Placental pericyte (primary cell): ENCODE results near the gene CCDC18. TPM values are rescaled to one million over a fixed set of nuclear protein-coding genes. Genes with fewer than 3 reads are reported as not detected.

Experiments used
- small RNA-seq: library from RNA; depleted of rRNA; stranded (forward); fragments of <200 nt; gene quantifications from one replicate; pipeline ENCODE3, GENCODE V24; 2012; ENCODE audit warnings: low replicate concordance
- total RNA-seq: library from RNA; depleted of rRNA; stranded (reverse); fragments of >200 nt; gene quantifications from 2 replicates; pipeline ENCODE4 v1.2.3, GENCODE V29; 2012

CCDC18 gene, protein sequence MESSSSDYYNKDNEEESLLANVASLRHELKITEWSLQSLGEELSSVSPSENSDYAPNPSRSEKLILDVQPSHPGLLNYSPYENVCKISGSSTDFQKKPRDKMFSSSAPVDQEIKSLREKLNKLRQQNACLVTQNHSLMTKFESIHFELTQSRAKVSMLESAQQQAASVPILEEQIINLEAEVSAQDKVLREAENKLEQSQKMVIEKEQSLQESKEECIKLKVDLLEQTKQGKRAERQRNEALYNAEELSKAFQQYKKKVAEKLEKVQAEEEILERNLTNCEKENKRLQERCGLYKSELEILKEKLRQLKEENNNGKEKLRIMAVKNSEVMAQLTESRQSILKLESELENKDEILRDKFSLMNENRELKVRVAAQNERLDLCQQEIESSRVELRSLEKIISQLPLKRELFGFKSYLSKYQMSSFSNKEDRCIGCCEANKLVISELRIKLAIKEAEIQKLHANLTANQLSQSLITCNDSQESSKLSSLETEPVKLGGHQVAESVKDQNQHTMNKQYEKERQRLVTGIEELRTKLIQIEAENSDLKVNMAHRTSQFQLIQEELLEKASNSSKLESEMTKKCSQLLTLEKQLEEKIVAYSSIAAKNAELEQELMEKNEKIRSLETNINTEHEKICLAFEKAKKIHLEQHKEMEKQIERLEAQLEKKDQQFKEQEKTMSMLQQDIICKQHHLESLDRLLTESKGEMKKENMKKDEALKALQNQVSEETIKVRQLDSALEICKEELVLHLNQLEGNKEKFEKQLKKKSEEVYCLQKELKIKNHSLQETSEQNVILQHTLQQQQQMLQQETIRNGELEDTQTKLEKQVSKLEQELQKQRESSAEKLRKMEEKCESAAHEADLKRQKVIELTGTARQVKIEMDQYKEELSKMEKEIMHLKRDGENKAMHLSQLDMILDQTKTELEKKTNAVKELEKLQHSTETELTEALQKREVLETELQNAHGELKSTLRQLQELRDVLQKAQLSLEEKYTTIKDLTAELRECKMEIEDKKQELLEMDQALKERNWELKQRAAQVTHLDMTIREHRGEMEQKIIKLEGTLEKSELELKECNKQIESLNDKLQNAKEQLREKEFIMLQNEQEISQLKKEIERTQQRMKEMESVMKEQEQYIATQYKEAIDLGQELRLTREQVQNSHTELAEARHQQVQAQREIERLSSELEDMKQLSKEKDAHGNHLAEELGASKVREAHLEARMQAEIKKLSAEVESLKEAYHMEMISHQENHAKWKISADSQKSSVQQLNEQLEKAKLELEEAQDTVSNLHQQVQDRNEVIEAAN (N-terminal part only)
- 6.3 and 20.8 TPM in 2 replicates for total RNA-seq

DNA sequence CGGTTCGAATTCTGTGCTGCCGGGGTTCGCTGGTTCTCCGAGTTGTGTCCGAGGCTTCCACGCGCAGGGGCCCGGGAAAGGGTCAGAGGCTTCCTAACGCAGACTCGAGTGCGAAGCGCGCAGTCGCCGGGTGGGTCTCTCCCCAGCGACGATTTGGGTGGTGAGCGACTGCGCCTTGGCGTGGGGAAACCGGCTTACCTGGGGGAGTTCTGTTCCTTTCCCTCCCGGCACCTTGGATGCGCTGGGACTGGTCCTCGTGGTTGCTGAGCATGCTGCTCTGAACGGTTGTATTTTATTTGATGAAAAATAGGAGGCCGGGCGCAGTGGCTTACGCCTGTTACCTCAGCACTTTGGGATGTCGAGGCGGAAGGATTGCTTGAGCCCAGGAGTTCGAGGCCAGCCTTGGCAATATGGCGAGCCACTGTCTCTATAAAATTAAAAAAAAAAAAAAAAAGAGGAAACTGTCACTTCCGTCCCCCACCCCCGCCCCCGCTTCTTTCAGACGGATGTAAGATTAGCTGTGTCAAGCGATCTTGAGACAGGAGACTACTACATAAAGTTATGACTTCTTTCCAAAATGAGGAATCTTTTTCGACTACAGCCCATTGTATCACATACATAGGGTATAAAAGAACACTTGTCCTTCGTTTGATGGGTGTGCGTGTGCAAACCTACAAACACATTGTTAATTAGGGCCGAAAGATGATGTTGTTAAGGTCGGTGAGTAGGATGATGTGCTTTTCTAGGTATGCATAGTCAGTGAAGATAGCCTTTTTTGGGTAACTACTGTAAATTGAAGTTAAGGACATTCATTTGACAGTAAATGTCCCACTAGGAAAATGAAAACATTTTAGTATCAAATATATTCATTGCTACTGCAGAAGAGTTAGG, at the start of gene CCDC18:
TSS of gene CCDC18 (plus strand) at position 2 of the 891 bp plus-strand sequence. CDS start 2,638 bp downstream, outside the sequence.

DNA sequence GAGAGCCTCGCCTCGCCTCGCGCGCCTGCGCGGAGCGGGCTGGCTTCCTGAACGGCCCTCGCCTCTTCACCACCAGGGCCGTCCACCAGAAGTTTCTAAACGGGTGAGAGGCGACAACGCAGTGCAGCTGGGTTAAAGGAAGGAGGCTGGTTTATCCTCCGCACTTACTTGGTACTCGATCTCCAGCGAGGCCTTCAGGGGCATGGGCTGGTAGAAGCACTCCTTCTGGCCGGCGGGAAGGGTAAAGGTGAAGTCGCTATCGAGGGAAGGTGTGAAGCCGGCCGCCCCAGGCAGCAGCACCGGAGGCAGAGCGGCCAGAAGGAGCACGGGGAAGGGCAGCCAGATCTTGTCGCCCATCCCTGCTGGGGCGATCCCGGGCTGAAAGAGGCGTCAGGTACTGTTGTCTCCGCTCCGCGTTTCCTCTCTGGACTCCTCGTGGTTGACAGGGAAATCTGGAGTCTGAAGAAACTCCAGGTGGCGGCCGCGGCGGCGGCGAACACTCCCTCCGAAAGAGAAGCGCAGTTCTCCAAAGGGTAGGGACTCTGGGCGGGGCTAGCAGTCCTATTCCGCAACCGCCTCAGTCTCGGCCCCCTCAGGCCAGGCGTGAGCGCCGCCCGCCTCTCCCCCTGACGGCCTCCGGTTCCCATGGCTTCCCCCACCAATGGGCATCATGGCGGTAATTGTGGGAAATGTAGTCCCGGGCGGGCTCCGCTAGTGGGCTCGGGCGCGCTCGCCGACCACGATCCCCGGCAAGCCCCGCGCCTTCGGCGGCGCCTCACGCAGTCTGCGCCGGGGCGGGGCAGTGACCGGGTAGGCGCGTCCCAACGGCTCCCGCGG, 420 bp upstream of the CCDC18 start, which contains the start of gene TMED5:
TSS of gene TMED5 (minus strand) at position 528 of the 837 bp plus-strand sequence. CDS start at position 357, 171 bp downstream.

Small RNAs within 50 kb of the gene (small RNA-seq; reads per million reads assigned to genes)
- gene AC126124.1 (not detected), gene AL139421.1 (not detected)

Other genes starting within 250 kb of the CCDC18 start
- gene DIPK1A, start 219.3 kb upstream of the CCDC18 start, total RNA-seq = 3.9 and 7.6 TPM in 2 replicates
- 15.1 and 36.5 TPM in 2 replicates for gene MTF2, start 101.4 kb upstream of the CCDC18 start, total RNA-seq
- 84.9 and 152 TPM in 2 replicates for gene TMED5, start 311 bp upstream of the CCDC18 start, total RNA-seq
- 29.5 and 49.7 TPM in 2 replicates for gene DR1, start 165.2 kb downstream of the CCDC18 start, total RNA-seq